Muscle of leg (tissue), 16 donors: ENCODE data around the gene CFAP251. TPM values are rescaled to one million over a fixed set of nuclear protein-coding genes. Genes with fewer than 3 reads are reported as not detected.
"Not testable (repeated sequence)": the region's sequence is repeated elsewhere in the genome, so short reads cannot be mapped to it uniquely, and the experiment has no call there.

Source experiments
- DNase-seq: peaks from one replicate; pipeline ENCODE4 v3.0.0; 2013
- H3K27ac ChIP-seq: one replicate; pipeline ENCODE4 v1.5.1; 2013; ENCODE audit warnings: mild to moderate bottlenecking, low read length, control low read depth
- H3K27me3 ChIP-seq: one replicate; pipeline ENCODE4 v1.6.1; 2013; ENCODE audit warnings: low read length; ENCODE audit not compliant: control insufficient read depth, insufficient read depth
- H3K36me3 ChIP-seq: one replicate; pipeline ENCODE4 v1.6.1; 2013; ENCODE audit warnings: low read length; ENCODE audit not compliant: control insufficient read depth, insufficient read depth
- H3K4me1 ChIP-seq: one replicate; pipeline ENCODE4 v1.6.1; 2013; ENCODE audit warnings: low read length; ENCODE audit not compliant: control insufficient read depth, insufficient read depth
- H3K4me3 ChIP-seq: one replicate; pipeline ENCODE4 v1.5.1; 2013; ENCODE audit warnings: low read length, control low read depth
- H3K9me3 ChIP-seq: replicated peaks from 2 replicates; pipeline ENCODE4 v1.6.1; 2013; ENCODE audit warnings: low read depth, low read length; ENCODE audit not compliant: control insufficient read depth
- WGBS: methylation state at CpG from one replicate; pipeline ENCODE4 v1.1.5; 2013; ENCODE audit warnings: missing lambda C conversion rate; ENCODE audit not compliant: insufficient coverage; 5-methylcytosine and 5-hydroxymethylcytosine counted together
- long read RNA-seq, 11 donors: transcript quantifications; one replicate each; lab custom pipeline, GENCODE V29; 2026
- polyA plus RNA-seq, 8 donors: library from polyadenylated mRNA; unstranded; fragments of 120-200 nt; gene quantifications; one replicate each; pipeline versions ENCODE4 v1.2.1 to v1.2.3, GENCODE V29; 2013; ENCODE audit warnings: inconsistent platforms in 1 of 8, low replicate concordance in 1 of 8; ENCODE audit not compliant: insufficient read length in 8 of 8, insufficient read depth in 1 of 8
- total RNA-seq: library from RNA; stranded (reverse); fragments of 120-200 nt; gene quantifications from one replicate; pipeline ENCODE4 v1.2.4, GENCODE V29; 2013

CFAP251 gene, protein sequence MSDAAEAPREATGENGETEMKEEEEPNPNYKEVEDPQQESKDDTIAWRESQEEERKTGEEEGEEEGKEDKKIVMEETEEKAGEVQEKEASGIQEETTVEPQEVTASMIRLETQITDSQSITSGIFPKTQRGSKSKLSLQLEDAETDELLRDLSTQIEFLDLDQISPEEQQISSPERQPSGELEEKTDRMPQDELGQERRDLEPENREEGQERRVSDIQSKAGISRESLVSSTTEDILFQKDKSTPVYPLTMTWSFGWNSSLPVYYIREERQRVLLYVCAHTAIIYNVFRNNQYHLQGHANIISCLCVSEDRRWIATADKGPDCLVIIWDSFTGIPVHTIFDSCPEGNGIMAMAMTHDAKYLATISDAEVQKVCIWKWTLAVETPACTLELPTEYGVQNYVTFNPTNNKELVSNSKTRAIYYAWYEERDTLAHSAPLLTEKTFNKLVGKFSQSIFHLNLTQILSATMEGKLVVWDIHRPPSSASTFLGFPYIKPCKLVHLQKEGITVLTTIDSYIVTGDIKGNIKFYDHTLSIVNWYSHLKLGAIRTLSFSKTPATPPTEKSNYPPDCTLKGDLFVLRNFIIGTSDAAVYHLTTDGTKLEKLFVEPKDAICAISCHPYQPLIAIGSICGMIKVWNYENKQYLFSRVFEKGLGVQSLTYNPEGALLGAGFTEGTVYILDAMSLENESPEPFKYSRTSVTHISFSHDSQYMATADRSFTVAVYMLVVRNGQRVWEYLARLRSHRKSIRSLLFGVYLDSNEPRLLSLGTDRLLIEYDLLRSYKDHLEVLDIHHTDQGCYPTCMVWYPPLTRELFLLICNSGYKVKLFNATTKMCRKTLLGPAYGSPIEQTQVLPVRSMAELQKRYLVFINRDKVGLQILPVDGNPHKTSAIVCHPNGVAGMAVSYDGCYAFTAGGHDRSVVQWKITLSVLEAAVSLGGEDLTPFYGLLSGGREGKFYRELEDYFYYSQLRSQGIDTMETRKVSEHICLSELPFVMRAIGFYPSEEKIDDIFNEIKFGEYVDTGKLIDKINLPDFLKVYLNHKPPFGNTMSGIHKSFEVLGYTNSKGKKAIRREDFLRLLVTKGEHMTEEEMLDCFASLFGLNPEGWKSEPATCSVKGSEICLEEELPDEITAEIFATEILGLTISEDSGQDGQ
- total RNA-seq (1.7 TPM), polyA plus RNA-seq (1 to 10 TPM in 4 of 8 donors, under 1 TPM in 4; 0.74 to 2.1 (median 1.1) TPM)
- long read RNA-seq, donor 1 = 0 reads
- long read RNA-seq, donor 2 = 0 reads
- long read RNA-seq, donor 3 = 0 reads
- long read RNA-seq, donor 4 = 0 reads
- long read RNA-seq, donor 5 = 0 reads
- long read RNA-seq, donor 6 = 0 reads
- long read RNA-seq, donor 7 = 0 reads
- long read RNA-seq, donor 8, partial matches to known transcripts = 0 of 1 reads
- long read RNA-seq, donor 8, other reads (novel, unspliced or antisense) = 0 of 1 reads
- long read RNA-seq, donor 9 = 0 reads
- long read RNA-seq, donor 10 = 0 reads
- long read RNA-seq, donor 11 = 0 reads

- Histone ChIP-seq H3K4me1 (peaks cover 17% of the 10 kb centered on the region), H3K36me3 (peaks cover 33% of the 10 kb centered on the region), H3K4me3 (peak within 1 kb of the TSS; percentile 33), H3K27ac (peak within 1 kb of the TSS; percentile 47), H3K27me3 (no peaks in the 10 kb centered on the region), H3K9me3 (no peaks in the 10 kb centered on the region)
- peak; percentile 82 for DNase-seq
- WGBS = 14% methylated on average over 34 of the region's 41 CpGs
Observed at GRCh38 chr12:121917950-121918678, at the start of gene CFAP251. Gene CFAP251 (plus strand): TSS chr12:121918592. CDS start chr12:121921306, 2,714 bp downstream.

DNA sequence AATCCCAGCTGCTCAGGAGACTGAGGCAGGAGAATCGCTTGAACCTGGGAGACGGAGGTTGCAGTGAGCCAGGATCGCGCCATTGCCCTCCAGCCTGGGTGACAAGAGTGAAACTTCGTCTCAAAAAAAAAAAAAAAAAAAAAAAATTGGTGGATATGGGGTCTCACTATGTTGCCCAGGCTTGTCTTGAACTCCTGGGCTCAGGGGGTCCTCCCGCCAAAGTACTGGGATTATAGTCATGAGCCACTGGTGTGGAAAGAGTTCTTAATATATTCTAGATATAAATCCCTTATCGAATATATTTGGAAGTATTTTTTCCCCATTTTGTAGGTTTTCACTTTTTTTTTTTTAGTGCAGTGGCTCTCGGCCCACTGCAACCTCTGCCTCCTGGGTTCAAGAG, 49.2 kb upstream of the CFAP251 start:
- DNase-seq, H3K36me3 ChIP-seq, H3K4me1 ChIP-seq, H3K27me3 ChIP-seq, H3K4me3 ChIP-seq, H3K9me3 ChIP-seq, H3K27ac ChIP-seq: not testable (repeated sequence)
- WGBS = no CpG with 5 or more reads among the region's 8 CpGs

- no peaks in the 10 kb centered on the region for H3K36me3 ChIP-seq
- DNase-seq = no peak
- no peaks in the 10 kb centered on the region for H3K27me3 ChIP-seq
- WGBS = 84% methylated on average over 2 of the region's 3 CpGs
- no peaks in the 10 kb centered on the region for H3K9me3 ChIP-seq
- H3K4me1 ChIP-seq = peaks cover 2% of the 10 kb centered on the region
- no peak overlapping the region for H3K27ac ChIP-seq
- no peak overlapping the region for H3K4me3 ChIP-seq
Observed at GRCh38 chr12:121871467-121871866, 46.9 kb upstream of the CFAP251 start.

GRCh38 chr12:121872546-121873215, 45.7 kb upstream of the CFAP251 start:
- Histone ChIP-seq H3K36me3 (no peaks in the 10 kb centered on the region), H3K27ac (peak overlapping the region; percentile 20), H3K9me3 (no peaks in the 10 kb centered on the region), H3K4me1 (peaks cover 2% of the 10 kb centered on the region), H3K4me3 (no peak overlapping the region), H3K27me3 (no peaks in the 10 kb centered on the region)
- 5% methylated on average over 3 of the region's 5 CpGs for WGBS
- peak; percentile 89 for DNase-seq

DNA sequence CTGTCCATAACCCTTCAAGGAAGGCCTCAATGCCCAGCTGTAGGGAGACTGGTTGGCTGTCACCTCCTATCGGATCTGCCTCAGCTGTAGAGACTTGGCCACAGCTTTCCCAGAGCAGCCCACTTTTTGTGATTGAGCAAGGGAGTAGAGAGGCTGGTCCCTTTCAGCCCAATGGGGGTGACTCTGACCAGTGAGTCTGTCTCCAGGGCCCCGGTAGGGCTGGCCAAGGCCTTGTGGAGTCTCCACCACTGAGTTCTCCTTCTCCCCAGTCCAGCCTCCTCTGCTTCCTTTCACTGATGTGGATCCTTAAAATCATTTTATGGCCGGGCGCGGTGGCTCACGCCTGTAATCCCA, 45.2 kb upstream of the CFAP251 start:
- Histone ChIP-seq H3K27ac (peak overlapping the region; percentile 20), H3K36me3 (no peaks in the 10 kb centered on the region), H3K27me3 (no peaks in the 10 kb centered on the region), H3K4me3 (no peak overlapping the region), H3K4me1 (peaks cover 2% of the 10 kb centered on the region), H3K9me3 (no peaks in the 10 kb centered on the region)
- DNase-seq = no peak
- 86% methylated on average over 1 of the region's 6 CpGs for WGBS

- Histone ChIP-seq H3K4me1 (peaks cover 2% of the 10 kb centered on the region), H3K4me3 (no peak overlapping the region), H3K36me3 (no peaks in the 10 kb centered on the region), H3K27me3 (peaks cover 2% of the 10 kb centered on the region), H3K9me3 (no peaks in the 10 kb centered on the region), H3K27ac (no peak overlapping the region)
- no peak for DNase-seq
- WGBS = no CpG with 5 or more reads among the region's 6 CpGs
Observed at GRCh38 chr12:121874071-121874470, 44.3 kb upstream of the CFAP251 start.

- DNase-seq = no peak
- no peak overlapping the region for H3K27ac ChIP-seq
Observed at GRCh38 chr12:121875582-121875981, 42.8 kb upstream of the CFAP251 start.

GRCh38 chr12:121876080-121876447, 42.3 kb upstream of the CFAP251 start:
- not testable (repeated sequence) for H3K4me1 ChIP-seq, H3K27ac ChIP-seq, H3K36me3 ChIP-seq, DNase-seq, H3K9me3 ChIP-seq, H3K27me3 ChIP-seq, H3K4me3 ChIP-seq
- 97% methylated on average over 4 of the region's 8 CpGs for WGBS

More at GRCh38 chr12:121875582-121875981, 42.8 kb upstream of the CFAP251 start:
- Histone ChIP-seq H3K36me3 (no peaks in the 10 kb centered on the region), H3K27me3 (peaks cover 2% of the 10 kb centered on the region), H3K4me3 (no peak overlapping the region), H3K9me3 (no peaks in the 10 kb centered on the region), H3K4me1 (peaks cover 2% of the 10 kb centered on the region)
- WGBS = 81% methylated on average over 2 of the region's 6 CpGs

- Histone ChIP-seq H3K9me3 (no peaks in the 10 kb centered on the region), H3K27ac (no peak overlapping the region), H3K4me1 (peaks cover 3% of the 10 kb centered on the region), H3K4me3 (no peak overlapping the region), H3K36me3 (no peaks in the 10 kb centered on the region), H3K27me3 (peaks cover 25% of the 10 kb centered on the region)
- no peak for DNase-seq
- 49% methylated on average over 3 of the region's 4 CpGs for WGBS
Observed at GRCh38 chr12:121883315-121883660, 35.1 kb upstream of the CFAP251 start.
